ENCODE data around the gene EXOSC5.

GRCh38 chr19:41367848-41368301 lies 29.3 kb downstream of the EXOSC5 start:
- TF ChIP-seq POLR2AphosphoS5 (IDR thresholded peaks at IDR 0.05; ENCODE audit: borderline replicate concordance, low read depth, low read length) (no peak), EZH2 (IDR thresholded peaks at IDR 0.05) (no peak)

All from SK-N-MC (cell line).